GM18517 (cell line): ENCODE measurements around the gene EFCAB6.

ENCODE experiments used
- ATAC-seq: cut with Tn5 transposase; IDR thresholded peaks from one replicate; pipeline ENCODE4 v1.9.1; 2021; ENCODE audit warnings: mild to moderate bottlenecking, moderate library complexity; ENCODE audit not compliant: unreplicated experiment

The EFCAB6 gene

GRCh38 chr22:43533656-43534428 is 278.3 kb downstream of the EFCAB6 start:
- no peak for ATAC-seq

DNA sequence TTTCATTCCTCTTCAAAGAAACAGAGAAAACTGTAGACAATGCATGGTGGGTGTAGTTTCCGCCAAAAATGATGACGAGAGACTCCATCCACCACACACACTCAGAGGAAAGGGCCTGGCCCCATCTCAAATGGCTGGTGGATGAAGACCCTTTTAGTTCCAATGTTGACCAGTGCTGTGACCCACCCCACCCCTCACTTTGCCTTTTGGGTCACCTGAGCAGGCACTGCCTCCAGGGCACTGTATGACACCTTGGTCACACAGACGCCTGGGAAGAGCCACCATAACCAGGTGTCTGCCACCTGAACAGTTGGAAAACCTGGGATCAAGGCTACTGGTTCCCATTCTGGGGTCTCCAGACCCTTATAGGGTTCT is 279.0 kb downstream of the EFCAB6 start:
- ATAC-seq, result no peak

- no peak for ATAC-seq
Observed at GRCh38 chr22:43532301-43533155, 279.6 kb downstream of the EFCAB6 start.

DNA sequence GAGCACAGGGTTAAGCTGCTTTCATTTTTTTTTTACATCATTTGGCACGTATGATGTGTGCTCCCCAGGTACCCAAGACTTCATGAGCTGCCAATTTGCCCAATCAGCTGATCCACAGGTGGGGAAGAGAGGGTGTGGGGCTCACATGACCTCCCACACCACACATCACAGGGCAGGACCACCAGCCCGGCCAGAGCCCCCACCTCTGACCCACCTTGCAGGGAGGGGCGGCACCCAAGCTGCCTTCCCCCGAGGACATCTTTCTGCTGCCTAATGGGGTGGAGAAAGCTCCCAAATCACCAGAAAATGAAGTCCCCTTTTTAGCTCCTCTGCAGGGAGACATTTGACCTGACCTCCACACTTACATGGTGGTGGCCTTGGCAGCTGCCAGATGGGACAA is 280.5 kb downstream of the EFCAB6 start:
- ATAC-seq, result no peak

GRCh38 chr22:43530349-43531201 is 281.5 kb downstream of the EFCAB6 start:
- ATAC-seq, result no peak

DNA sequence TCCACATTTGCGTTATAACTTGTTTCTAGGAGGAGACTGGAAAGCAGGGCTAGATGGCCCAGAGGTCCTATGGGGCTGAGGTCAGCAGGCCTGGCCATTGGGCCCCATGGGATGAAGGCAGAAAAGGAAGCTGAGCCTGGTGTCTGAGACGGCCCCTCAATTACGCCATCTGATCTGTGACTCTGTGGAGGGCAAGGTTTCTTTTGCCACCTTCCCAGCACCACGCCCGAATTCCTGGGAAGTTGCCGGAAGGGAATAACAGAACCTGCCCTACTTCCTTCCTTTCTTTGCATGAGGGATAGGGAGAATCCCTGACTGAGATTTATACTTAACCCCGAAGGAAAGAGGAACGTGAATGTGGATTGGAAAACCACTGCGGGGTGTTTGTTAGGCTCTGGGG is 282.2 kb downstream of the EFCAB6 start:
- ATAC-seq, result no peak

DNA sequence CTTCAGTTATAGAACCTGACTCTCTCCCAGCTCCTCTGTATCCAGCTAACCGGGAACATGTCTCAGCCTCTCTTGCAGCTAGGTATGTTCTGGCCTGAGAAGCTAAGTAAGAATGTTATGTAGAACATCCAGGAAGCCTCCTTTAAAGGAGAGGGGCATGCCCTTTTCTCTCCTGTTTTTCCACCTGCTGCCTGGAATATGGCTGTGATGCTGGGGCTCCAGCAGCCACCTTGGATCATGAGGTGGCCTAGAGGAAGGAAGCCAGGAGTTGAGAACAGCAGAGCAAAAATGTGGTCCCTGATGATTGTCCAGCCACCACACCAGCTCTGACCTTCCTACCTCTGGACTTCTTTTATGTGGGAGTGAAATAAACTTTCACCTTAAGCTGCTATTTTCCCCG is 282.6 kb downstream of the EFCAB6 start:
- ATAC-seq, result no peak

- ATAC-seq, result no peak
Observed at GRCh38 chr22:43528601-43529360, 283.3 kb downstream of the EFCAB6 start.

- no peak for ATAC-seq
Observed at GRCh38 chr22:43526946-43527345, 285.2 kb downstream of the EFCAB6 start.

DNA sequence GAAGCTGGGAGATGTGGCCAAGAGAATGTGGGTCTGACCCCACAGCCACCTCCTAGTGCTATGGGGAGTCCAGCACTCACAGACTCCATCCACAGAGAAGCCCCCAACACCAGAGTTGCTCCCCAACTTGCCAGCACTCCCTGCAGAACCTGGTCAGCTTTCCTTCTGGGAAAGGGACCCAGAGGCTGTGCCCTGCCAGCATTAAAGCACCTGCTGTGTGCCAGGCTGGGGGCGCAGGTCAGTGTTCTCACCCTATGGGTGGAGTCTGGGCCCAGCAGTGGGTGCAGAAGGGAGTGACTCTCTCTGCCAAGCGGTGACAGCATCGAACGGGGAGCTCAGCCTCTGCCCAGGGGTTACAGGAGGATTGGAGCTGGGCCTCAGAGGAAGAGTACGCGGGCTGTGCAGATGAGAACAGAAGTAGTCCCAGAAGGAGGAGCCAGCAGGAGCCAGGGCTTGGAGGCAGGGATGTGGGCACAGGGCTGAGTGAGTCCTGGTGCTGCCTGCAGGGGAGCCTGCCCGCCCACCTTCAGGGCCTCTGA is 285.9 kb downstream of the EFCAB6 start:
- ATAC-seq, result no peak

- ATAC-seq, result no peak
Observed at GRCh38 chr22:43521716-43522115, 290.4 kb downstream of the EFCAB6 start.

DNA sequence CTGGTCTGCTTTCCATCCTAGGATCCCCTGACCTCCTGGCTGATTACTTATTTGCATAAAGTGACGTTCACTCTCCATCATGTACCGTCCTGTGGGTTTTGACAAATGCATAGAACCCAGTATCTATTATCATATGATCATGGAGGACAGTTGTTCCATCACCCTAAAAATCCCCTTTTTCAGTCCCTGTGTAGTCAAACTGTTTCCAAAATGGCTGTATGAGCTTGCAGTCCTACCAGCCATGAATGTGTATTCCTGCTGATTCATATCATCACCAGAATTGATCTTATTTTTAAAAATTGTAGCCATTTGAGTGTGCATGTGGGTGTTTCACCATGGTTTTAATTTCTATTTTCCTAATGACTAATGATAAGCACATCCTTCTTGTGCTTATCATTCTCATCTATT is 291.5 kb downstream of the EFCAB6 start:
- no peak for ATAC-seq

DNA sequence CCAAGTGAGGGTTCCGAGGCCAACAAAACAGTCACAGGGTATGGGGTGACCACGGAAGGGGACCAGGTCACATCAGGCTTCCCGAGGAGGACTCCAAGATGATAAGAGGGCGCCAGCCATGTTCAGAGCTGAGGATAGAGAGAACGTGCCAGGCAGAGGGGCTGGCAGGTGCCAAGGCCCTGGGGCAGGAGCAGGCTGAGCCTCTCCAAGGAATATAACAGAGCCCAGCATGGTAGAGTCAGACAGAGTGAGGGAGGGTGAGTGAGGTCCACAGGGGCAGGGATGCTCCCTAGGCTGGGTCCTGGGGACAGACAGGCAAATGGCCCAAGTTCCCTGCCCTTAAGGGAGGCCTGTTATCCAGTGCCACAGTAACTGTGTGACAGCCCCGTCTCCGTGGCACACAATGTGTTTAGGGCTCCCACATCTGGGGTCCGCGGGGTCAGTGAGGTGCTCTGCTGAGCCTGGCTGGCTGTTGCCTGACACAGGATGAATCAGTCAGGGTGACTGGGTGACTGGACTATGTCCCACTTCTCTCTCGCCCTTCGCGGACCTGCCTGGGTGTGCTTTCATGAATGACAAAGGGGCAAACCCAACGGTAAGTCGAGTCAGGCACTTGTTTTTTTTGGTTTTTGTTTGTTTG is 295.0 kb downstream of the EFCAB6 start:
- ATAC-seq, result no peak

- no peak for ATAC-seq
Observed at GRCh38 chr22:43516386-43516785, 295.7 kb downstream of the EFCAB6 start.

GRCh38 chr22:43515902-43516301 is 296.2 kb downstream of the EFCAB6 start:
- no peak for ATAC-seq

GRCh38 chr22:43515411-43515810 is 296.7 kb downstream of the EFCAB6 start:
- no peak for ATAC-seq

DNA sequence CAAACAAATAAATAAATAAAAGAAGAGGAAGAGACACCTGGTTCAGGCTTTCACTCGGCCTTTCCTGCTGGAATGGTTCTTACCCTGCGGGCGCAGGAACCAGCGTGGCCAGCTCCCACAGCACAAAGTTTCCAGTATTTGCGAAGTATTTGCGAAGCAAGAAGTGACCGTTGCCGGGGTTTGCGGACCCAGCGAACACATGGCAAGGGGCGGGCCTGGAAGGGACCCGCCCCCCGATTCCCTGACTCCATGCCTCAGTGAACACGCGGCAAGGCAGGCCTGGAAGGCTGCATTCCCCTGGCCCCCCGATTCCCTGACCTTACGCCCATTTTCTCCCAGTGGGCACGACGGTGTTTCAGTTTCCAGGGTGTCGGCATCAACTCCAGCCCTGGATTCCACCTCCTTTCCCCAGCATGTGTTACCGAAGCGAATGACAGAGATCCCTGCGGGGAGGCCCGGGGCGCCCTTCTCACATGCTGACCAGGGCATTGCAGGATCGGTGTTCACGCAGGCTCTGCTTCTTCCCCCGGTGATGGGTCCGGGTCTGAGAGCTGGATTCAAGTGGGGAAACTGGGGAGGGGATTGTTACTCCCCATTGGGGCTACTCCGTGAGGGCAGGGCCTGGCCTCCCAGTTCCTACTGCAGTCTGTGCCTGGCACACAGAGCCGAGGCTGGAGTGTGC is 297.5 kb downstream of the EFCAB6 start:
- no peak for ATAC-seq

DNA sequence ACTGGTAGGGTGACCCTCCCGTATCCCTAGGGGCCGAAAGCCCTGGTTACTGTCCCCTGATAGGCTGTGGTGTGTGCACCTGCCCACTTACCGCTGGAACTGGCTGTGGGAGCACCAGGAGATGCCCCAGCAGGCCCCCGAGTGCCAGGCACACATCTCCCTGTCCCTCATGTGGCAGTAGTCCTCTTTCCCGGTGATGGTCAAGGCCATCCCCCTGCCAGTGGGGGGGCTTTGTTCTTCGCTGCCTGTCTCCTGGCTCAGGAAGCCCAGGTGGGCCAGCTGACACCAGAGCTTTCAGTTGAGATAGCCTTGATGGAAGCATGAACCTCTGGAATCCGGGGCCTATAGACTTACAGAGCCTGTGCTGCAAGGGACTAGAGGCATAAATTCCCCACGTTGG is 299.8 kb downstream of the EFCAB6 start:
- ATAC-seq, result no peak

- ATAC-seq, result no peak
Observed at GRCh38 chr22:43511276-43511910, 300.7 kb downstream of the EFCAB6 start.
